ENCODE measurements around the gene CTR9. TPM values are rescaled to one million over a fixed set of nuclear protein-coding genes. Genes with fewer than 3 reads are reported as not detected.

The CTR9 gene
- total and polyA plus RNA-seq, 2 of the 13 experiments (the other 11 are each of a cell fraction or from before 2014, with no cell fraction given): 6.6 to 22.1 TPM

DNA sequence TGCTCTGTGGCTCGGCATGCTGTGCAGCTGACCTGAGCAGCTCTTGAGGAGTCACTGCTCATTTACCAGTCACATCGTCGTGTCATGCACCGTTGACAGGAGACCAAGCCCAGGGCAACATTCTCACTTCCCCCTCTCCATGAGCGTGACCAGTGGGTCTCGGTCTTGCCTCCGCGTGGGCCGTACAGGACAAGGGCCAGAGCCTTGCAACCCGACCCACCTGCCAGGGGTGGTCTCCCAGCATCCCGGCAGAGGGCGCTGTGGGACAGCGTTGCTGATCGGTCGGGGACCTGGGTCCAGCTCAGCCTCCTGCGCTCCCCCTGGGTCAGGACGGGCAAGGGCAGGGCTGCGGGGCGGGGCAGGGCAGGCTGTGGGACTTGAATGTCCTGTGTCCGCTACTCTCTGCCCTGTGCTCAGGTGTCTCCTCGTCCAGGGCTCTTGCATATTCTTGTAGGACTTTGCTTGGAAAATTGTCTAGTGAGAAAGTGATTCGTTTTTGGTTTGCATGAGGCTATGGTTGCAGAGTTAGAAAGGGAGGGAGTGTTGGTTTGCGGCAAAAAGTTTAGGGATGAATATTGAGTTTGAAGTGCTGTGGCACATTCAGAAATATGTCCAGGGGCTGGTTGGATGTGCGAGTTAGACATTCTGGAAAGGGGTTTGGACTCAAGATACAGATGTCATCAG lies 41.5 kb downstream of the CTR9 start (continued):
- 0 out of 2 replicates have a peak, but pooled peaks have one; percentile 64 for TF ChIP-seq ZNF350 (CRISPR knock-in tag; IDR thresholded peaks at IDR 0.05; ENCODE audit: borderline replicate concordance, low read depth)
- TF ChIP-seq BCL6 (CRISPR knock-in tag; IDR thresholded peaks at IDR 0.05): peak; percentile 14; the same call in 1 of the 2 replicates
- TF ChIP-seq ZBTB8A (CRISPR knock-in tag; IDR thresholded peaks at IDR 0.05; ENCODE audit: borderline replicate concordance, low read depth): no peak
- TF ChIP-seq, protein P1, sequence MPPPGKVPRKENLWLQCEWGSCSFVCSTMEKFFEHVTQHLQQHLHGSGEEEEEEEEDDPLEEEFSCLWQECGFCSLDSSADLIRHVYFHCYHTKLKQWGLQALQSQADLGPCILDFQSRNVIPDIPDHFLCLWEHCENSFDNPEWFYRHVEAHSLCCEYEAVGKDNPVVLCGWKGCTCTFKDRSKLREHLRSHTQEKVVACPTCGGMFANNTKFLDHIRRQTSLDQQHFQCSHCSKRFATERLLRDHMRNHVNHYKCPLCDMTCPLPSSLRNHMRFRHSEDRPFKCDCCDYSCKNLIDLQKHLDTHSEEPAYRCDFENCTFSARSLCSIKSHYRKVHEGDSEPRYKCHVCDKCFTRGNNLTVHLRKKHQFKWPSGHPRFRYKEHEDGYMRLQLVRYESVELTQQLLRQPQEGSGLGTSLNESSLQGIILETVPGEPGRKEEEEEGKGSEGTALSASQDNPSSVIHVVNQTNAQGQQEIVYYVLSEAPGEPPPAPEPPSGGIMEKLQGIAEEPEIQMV (CRISPR knock-in tag; IDR thresholded peaks at IDR 0.05; ENCODE audit: low read depth): no peak; the same call in 1 of the 2 replicates
- TF ChIP-seq, protein P2, sequence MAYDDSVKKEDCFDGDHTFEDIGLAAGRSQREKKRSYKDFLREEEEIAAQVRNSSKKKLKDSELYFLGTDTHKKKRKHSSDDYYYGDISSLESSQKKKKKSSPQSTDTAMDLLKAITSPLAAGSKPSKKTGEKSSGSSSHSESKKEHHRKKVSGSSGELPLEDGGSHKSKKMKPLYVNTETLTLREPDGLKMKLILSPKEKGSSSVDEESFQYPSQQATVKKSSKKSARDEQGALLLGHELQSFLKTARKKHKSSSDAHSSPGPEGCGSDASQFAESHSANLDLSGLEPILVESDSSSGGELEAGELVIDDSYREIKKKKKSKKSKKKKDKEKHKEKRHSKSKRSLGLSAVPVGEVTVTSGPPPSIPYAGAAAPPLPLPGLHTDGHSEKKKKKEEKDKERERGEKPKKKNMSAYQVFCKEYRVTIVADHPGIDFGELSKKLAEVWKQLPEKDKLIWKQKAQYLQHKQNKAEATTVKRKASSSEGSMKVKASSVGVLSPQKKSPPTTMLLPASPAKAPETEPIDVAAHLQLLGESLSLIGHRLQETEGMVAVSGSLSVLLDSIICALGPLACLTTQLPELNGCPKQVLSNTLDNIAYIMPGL (CRISPR knock-in tag; IDR thresholded peaks at IDR 0.05; ENCODE audit: borderline replicate concordance in 1 of 2, low read depth in 1 of 2): peak; percentile 79 to 86; a peak in 2 of 4 replicates
- TF ChIP-seq, protein P3, sequence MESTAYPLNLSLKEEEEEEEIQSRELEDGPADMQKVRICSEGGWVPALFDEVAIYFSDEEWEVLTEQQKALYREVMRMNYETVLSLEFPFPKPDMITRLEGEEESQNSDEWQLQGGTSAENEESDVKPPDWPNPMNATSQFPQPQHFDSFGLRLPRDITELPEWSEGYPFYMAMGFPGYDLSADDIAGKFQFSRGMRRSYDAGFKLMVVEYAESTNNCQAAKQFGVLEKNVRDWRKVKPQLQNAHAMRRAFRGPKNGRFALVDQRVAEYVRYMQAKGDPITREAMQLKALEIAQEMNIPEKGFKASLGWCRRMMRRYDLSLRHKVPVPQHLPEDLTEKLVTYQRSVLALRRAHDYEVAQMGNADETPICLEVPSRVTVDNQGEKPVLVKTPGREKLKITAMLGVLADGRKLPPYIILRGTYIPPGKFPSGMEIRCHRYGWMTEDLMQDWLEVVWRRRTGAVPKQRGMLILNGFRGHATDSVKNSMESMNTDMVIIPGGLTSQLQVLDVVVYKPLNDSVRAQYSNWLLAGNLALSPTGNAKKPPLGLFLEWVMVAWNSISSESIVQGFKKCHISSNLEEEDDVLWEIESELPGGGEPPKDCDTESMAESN (CRISPR knock-in tag; conservative IDR thresholded peaks at IDR 0.05): peak; percentile 61; the same call in 1 of the 2 replicates
- no peak for TF ChIP-seq SIN3B (IDR thresholded peaks at IDR 0.05; ENCODE audit: low read length)
- peak; percentile 82 for TF ChIP-seq KDM2A (CRISPR knock-in tag; IDR thresholded peaks at IDR 0.05; ENCODE audit: borderline replicate concordance, low read depth)
- no peak for TF ChIP-seq RARG (CRISPR knock-in tag; IDR thresholded peaks at IDR 0.05; ENCODE audit: low read depth)
- peak; percentile 41; the same call in 1 of the 2 replicates for TF ChIP-seq KLF13 (CRISPR knock-in tag; IDR thresholded peaks at IDR 0.05)
- TF ChIP-seq, protein P4, sequence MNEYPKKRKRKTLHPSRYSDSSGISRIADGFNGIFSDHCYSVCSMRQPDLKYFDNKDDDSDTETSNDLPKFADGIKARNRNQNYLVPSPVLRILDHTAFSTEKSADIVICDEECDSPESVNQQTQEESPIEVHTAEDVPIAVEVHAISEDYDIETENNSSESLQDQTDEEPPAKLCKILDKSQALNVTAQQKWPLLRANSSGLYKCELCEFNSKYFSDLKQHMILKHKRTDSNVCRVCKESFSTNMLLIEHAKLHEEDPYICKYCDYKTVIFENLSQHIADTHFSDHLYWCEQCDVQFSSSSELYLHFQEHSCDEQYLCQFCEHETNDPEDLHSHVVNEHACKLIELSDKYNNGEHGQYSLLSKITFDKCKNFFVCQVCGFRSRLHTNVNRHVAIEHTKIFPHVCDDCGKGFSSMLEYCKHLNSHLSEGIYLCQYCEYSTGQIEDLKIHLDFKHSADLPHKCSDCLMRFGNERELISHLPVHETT (CRISPR knock-in tag; conservative IDR thresholded peaks at IDR 0.05): no peak
- TF ChIP-seq FLYWCH1 (CRISPR knock-in tag; IDR thresholded peaks at IDR 0.05): no peak
- 0 out of 2 replicates have a peak, but pooled peaks have one; percentile 32 for TF ChIP-seq SOX5 (CRISPR knock-in tag; IDR thresholded peaks at IDR 0.05; ENCODE audit: borderline replicate concordance)
- TF ChIP-seq, protein P5, sequence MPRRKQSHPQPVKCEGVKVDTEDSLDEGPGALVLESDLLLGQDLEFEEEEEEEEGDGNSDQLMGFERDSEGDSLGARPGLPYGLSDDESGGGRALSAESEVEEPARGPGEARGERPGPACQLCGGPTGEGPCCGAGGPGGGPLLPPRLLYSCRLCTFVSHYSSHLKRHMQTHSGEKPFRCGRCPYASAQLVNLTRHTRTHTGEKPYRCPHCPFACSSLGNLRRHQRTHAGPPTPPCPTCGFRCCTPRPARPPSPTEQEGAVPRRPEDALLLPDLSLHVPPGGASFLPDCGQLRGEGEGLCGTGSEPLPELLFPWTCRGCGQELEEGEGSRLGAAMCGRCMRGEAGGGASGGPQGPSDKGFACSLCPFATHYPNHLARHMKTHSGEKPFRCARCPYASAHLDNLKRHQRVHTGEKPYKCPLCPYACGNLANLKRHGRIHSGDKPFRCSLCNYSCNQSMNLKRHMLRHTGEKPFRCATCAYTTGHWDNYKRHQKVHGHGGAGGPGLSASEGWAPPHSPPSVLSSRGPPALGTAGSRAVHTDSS (CRISPR knock-in tag; conservative IDR thresholded peaks at IDR 0.05): no peak
- no peak for TF ChIP-seq NFKBIZ (CRISPR knock-in tag; IDR thresholded peaks at IDR 0.05)
- TF ChIP-seq NR2F1 (CRISPR knock-in tag; IDR thresholded peaks at IDR 0.05): no peak
- TF ChIP-seq, protein P6, sequence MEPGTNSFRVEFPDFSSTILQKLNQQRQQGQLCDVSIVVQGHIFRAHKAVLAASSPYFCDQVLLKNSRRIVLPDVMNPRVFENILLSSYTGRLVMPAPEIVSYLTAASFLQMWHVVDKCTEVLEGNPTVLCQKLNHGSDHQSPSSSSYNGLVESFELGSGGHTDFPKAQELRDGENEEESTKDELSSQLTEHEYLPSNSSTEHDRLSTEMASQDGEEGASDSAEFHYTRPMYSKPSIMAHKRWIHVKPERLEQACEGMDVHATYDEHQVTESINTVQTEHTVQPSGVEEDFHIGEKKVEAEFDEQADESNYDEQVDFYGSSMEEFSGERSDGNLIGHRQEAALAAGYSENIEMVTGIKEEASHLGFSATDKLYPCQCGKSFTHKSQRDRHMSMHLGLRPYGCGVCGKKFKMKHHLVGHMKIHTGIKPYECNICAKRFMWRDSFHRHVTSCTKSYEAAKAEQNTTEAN (CRISPR knock-in tag; conservative IDR thresholded peaks at IDR 0.05): no peak

Data from HepG2 (cell line).